Spleen (tissue), 7 donors: ENCODE data around the gene OR9Q1.
"Not testable (repeated sequence)": the region's sequence is repeated elsewhere in the genome, so short reads cannot be mapped to it uniquely, and the experiment has no call there.

Experiments
- POLR2A ChIP-seq, 3 donors: fragments of 450-650 bp; IDR thresholded peaks; one replicate each; pipeline ENCODE4 v1.5.1; 2017; ENCODE audit warnings: antibody characterized with exemption in 3 of 3, mild to moderate bottlenecking in 1 of 3
- TF ChIP-seq, protein P1 (sequence below), 11 experiments: fragments of 200-600 bp in 7 of 11; fragments of 450-650 bp in 4 of 11; sonication (generic) in 4 of 11; IDR thresholded peaks in 8 of 11; conservative IDR thresholded peaks in 3 of 11; 1 replicate in 7 of 11; 2 replicates in 4 of 11; pipeline versions ENCODE4 v1.4.0 to v1.8.0; 2016 to 2021; ENCODE audit warnings: antibody characterized with exemption in 11 of 11, inconsistent platforms in 4 of 11, mild to moderate bottlenecking in 1 of 11
- donor health status: DM: no; HTN: no; CAD: no; lungs with moderate emphysema.
- donor health status: DM: no; HTN: no; CAD: no.
- donor health status: DM: no; HTN: no; CAD: no.

DNA sequence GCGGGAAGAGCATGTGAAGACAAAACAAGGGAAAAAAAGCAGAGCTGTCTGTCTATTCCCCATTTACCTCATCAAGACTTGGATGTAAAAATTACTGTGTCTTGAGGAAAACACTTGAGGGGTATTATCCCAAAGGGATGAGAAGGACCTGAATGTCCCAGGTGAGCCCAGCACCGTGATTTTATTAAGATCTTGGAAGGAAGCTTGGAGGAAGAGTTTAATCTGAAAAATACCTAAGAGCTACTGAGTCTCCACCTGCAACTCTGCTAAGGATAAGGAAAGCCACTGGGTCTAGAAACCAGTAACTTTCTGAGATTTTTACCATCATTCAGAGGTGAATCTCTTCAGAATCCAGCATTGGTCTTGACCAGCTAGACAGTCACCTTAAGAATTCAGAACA lies 188.7 kb downstream of the OR9Q1 start, which contains the start of gene OR1S1:
- TF ChIP-seq, protein P1, sequence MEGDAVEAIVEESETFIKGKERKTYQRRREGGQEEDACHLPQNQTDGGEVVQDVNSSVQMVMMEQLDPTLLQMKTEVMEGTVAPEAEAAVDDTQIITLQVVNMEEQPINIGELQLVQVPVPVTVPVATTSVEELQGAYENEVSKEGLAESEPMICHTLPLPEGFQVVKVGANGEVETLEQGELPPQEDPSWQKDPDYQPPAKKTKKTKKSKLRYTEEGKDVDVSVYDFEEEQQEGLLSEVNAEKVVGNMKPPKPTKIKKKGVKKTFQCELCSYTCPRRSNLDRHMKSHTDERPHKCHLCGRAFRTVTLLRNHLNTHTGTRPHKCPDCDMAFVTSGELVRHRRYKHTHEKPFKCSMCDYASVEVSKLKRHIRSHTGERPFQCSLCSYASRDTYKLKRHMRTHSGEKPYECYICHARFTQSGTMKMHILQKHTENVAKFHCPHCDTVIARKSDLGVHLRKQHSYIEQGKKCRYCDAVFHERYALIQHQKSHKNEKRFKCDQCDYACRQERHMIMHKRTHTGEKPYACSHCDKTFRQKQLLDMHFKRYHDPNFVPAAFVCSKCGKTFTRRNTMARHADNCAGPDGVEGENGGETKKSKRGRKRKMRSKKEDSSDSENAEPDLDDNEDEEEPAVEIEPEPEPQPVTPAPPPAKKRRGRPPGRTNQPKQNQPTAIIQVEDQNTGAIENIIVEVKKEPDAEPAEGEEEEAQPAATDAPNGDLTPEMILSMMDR (IDR thresholded peaks at IDR 0.05 in 8 of 11, conservative IDR thresholded peaks at IDR 0.05 in 3 of 11), result not testable (repeated sequence)
- not testable (repeated sequence) for TF ChIP-seq POLR2A (IDR thresholded peaks at IDR 0.05)
